Measurements from ENCODE around the gene QPRT.

DNA sequence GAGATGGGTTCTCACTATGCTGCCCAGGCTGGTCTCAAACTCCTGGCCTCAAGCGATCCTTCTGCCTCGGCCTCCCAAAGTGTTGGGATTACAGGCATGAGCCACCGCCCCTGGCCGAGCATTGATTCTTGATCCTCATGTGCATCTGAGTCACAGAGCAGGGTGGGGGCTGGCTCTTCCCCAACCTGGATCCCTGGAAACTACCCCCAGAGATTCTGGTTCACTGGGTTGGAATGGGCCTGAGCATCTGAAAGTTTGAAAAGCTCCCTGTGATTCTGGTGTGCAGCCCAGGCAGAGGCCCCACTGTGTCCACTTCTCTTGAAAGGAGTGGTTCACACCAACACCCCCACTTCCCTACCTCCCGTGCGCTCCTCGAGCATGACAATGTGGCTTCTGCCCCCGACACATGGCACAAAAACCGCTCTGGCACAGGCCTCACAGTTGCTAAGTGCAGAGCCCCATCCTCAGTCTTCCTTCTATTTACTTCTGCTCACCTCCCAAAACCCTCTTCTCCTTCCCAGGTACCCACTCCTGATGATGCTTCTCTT lies 4.6 kb downstream of the QPRT start:
- no peak for TF ChIP-seq POLR2A (IDR thresholded peaks at IDR 0.05)
- TF ChIP-seq, protein P1, sequence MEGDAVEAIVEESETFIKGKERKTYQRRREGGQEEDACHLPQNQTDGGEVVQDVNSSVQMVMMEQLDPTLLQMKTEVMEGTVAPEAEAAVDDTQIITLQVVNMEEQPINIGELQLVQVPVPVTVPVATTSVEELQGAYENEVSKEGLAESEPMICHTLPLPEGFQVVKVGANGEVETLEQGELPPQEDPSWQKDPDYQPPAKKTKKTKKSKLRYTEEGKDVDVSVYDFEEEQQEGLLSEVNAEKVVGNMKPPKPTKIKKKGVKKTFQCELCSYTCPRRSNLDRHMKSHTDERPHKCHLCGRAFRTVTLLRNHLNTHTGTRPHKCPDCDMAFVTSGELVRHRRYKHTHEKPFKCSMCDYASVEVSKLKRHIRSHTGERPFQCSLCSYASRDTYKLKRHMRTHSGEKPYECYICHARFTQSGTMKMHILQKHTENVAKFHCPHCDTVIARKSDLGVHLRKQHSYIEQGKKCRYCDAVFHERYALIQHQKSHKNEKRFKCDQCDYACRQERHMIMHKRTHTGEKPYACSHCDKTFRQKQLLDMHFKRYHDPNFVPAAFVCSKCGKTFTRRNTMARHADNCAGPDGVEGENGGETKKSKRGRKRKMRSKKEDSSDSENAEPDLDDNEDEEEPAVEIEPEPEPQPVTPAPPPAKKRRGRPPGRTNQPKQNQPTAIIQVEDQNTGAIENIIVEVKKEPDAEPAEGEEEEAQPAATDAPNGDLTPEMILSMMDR (IDR thresholded peaks at IDR 0.05): no peak
